ENCODE data around the gene HSPB1.
A peak's percentile ranks its signal among the peaks of the same experiment; 100 is the strongest.
"Not testable (repeated sequence)": the region's sequence is repeated elsewhere in the genome, so short reads cannot be mapped to it uniquely, and the experiment has no call there.

Gene HSPB1

DNA sequence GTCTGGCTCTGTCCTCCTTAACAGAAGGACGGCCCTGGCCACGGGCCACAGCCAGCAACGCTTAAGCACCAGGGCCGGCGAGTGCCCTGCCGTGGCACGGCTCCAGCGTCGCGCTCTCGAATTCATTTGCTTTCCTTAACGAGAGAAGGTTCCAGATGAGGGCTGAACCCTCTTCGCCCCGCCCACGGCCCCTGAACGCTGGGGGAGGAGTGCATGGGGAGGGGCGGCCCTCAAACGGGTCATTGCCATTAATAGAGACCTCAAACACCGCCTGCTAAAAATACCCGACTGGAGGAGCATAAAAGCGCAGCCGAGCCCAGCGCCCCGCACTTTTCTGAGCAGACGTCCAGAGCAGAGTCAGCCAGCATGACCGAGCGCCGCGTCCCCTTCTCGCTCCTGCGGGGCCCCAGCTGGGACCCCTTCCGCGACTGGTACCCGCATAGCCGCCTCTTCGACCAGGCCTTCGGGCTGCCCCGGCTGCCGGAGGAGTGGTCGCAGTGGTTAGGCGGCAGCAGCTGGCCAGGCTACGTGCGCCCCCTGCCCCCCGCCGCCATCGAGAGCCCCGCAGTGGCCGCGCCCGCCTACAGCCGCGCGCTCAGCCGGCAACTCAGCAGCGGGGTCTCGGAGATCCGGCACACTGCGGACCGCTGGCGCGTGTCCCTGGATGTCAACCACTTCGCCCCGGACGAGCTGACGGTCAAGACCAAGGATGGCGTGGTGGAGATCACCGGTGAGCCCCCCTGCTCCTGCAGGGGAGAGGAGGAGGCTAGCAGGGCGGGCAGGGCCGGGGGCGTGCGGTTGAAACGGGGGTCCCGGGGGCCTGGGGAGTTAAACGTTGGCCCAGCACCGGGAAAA is at the start of gene HSPB1:
HSPB1 (plus strand) TSS at position 327 of the 855 bp plus-strand sequence; CDS start at position 367, 40 bp downstream.
- peak; percentile 51 for DNase-seq

GRCh38 chr7:76254781-76255180 is 47.7 kb upstream of the HSPB1 start:
- DNase-seq, result no peak

DNA sequence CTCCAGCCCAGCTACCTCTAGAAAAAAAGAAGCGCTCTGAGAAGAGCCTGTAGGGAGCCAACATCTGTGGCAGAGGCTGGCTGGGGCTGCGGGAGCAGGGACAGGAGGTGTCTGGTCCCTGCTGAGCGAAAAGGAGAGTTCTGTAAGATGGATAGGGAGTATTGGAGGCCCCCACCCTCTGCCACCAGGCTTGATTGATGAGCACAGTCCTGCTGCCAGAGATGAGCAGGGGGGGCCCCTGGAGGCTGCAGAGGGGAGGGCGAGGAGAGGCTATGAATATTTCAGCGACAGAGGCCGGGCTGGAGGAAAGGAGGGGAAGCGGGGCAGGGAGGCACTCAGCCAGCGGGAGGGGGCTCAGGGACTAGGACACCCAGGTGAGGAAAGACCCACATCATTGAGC is 44.5 kb upstream of the HSPB1 start:
- DNase-seq, result no peak

DNA sequence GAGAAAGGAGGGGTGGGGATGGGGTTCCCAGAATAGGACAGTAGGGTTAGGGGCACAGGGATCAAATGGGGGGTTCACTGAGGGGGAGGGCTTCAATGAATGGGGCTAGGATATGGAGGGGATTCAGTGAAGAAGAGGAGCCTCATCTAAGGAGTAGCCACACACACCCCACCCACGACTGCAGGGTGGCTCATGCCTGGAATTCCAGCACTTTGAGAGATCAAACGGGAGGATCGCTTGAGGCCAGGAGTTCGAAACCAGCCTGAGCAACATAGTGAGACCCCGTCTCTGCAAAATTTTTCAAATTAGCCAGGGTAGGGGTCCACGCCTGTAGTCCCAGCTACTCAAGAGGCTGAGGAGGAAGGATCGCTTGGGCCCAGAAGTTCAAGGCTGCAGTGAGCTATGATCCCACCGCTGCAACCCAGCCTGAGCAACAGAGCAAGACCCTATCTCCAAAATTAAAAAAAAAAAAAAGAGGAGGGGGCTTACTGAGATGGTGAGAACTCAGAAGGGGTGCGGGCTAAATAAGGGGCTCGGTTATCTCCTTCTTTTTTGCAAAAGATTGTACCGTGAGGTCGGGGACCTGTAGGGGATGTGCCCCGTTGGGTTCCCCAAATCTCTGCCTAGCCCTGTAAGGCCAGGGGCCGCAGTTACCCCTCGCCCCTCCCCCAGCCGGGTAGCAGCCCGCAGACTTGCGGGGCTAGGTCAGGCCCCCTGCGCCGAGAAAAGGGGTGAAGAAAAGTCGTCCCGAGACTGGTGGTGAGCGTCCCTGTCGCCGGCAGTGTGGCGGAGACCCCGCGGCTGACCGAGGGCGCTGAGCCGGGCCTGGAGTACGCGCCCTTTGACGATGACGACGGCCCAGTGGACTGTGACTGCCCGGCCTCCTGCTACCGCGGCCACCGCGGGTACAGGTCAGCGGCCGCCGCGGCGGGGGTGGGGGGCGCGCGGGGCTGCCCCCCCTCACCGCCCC is 43.1 kb upstream of the HSPB1 start:
- no peak for DNase-seq

- peak; percentile 61 for DNase-seq
Measured at GRCh38 chr7:76260171-76260703, 42.2 kb upstream of the HSPB1 start.

- DNase-seq, result no peak
Measured at GRCh38 chr7:76261329-76261728, 41.1 kb upstream of the HSPB1 start.

GRCh38 chr7:76261931-76262330 is 40.5 kb upstream of the HSPB1 start:
- DNase-seq, result no peak

DNA sequence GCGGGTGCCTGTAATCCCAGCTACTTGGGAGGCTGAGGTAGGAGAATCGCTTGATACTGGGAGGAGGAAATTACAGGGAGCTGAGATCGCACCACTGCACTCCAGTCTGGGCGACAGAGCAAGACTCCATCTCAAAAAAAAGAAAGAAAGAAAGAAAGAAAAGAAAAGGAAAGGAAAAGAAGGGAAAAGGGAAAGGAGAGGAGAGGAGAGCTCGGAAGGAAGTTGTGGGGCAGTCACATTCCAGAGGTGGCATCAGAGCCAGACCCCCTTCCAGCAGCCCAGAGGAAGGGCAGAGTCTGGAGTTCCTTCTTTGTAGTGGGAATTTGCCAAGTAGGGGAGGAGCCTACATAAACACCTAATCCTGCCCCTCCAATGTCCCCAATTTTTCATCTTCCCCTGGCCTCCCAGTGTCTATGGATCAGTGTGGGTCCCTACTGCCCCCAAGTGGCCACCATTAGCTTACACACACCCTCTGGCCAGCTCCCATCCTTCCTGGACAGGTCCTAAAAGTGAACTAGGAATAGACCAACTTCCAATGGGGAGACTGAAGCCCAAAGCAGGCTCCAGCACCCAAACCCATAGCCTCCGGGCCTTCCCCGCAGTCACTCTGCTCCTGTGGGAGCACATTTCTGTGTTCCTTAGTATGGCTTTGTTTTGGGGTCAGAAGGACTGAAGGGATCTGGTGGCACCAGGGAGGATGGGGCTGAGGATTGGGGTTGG is 39.6 kb upstream of the HSPB1 start:
- peak; percentile 59 for DNase-seq

- DNase-seq, result peak; percentile 29
Measured at GRCh38 chr7:76265299-76265698, 37.2 kb upstream of the HSPB1 start.

GRCh38 chr7:76267107-76267893 is 35.2 kb upstream of the HSPB1 start:
- peak; percentile 20 for DNase-seq

DNA sequence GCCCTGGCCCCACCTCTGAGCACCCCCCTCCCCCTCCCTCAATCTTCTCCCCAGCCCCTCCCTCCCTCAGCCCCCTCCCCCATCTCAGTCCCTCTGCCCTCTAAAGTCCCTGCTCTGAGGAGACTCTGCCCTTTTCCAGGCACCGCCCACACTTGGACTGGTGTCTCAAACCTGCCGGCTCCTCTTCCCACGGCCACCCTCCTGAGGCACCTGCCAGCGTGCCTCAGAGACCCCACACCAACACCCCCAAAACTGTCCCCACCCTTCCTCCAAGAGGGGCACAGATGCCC is 34.6 kb upstream of the HSPB1 start:
- DNase-seq, result no peak

GRCh38 chr7:76268376-76268775 is 34.1 kb upstream of the HSPB1 start:
- DNase-seq, result no peak

GRCh38 chr7:76269895-76270294 is 32.6 kb upstream of the HSPB1 start:
- no peak for DNase-seq

- DNase-seq, result not testable (repeated sequence)
Measured at GRCh38 chr7:76271384-76271783, 31.1 kb upstream of the HSPB1 start.

DNA sequence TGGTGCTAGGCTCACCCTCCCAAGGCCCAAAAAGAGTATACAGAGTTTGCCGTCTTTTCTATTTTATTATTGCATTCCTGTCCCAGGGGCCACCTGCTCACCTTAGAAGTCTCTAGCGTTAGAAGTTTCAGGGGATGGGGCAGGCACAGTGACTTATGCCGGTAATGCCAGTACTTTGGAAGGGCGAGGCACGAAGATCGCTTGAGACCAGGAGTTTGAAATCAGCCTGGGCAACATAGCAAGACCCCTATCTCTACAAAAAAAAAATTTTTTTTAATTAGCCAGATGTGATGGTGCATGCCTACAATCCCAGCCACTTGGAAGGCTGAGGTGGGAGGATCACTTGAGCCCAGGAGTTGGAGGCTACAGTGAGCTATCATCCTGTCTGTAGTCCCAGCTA is 30.3 kb upstream of the HSPB1 start:
- DNase-seq, result no peak

DNA sequence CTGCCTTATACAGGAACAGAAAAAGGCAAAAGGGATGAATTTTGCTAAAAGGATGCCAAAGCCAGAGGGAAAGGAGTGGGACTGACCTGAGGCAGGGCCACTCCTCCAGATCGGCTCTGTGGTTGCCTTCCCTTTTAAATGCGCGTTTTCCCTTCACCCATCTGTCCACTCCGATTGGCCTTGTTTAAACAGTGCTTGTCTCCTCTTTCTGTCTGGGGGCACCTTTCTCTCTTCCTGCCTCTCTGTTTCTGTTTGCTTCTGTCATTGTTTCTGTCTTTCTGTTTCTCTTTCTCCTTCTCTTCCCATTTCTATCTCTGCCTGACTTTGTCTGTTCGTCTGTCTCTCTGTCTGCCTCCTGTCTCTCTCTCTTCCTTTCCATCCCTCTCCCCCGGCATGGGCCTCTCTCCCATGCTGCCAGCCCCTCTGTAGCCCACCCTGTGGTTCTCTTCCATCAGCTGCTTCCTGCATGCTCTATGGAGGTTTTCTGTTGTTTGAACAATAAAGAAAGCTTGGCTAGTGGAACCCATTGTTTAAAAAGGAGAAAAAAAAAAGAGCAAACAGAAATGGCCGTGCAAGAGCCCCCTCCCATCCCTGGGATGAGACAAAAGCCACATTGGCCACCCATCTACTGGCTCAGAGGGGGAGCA is 29.5 kb upstream of the HSPB1 start:
- DNase-seq, result no peak

- DNase-seq, result no peak
Measured at GRCh38 chr7:76273503-76273902, 29.0 kb upstream of the HSPB1 start.

- DNase-seq, result no peak
Measured at GRCh38 chr7:76278540-76278939, 23.9 kb upstream of the HSPB1 start.

GRCh38 chr7:76280408-76280807 is 22.1 kb upstream of the HSPB1 start:
- no peak for DNase-seq

- DNase-seq, result no peak
Measured at GRCh38 chr7:76281006-76281705, 21.3 kb upstream of the HSPB1 start.
